Measurements from ENCODE around the gene WDFY4. TPM values are rescaled to one million over a fixed set of nuclear protein-coding genes. Genes with fewer than 3 reads are reported as not detected.

Gene WDFY4
- total and polyA plus RNA-seq, 2 experiments from 2014 or later: 0.14 TPM; not detected in 1

- H3K27me3 Mint-ChIP-seq (ENCODE audit: insufficient read depth, low read depth, poor library complexity): peaks cover 3% of the 10 kb centered on the region
- no peak overlapping the region for H3K4me3 ChIP-seq
- H3K4me1 Mint-ChIP-seq: peaks cover 6% of the 10 kb centered on the region
- H3K9me2 ChIP-seq (ENCODE audit: insufficient read depth): no peaks in the 10 kb centered on the region
- no peak overlapping the region for H3K27ac ChIP-seq (ENCODE audit: low read depth)
- H3K36me3 Mint-ChIP-seq (ENCODE audit: low read depth): no peaks in the 10 kb centered on the region
- no peaks in the 10 kb centered on the region for H3K36me3 ChIP-seq (ENCODE audit: insufficient read depth)
- DNase-seq (ENCODE audit: low spot score) (no peak), ATAC-seq (no peak)
- H4K20me1 ChIP-seq (replicated peaks; ENCODE audit: insufficient read depth): no peaks in the 10 kb centered on the region
- H3K27ac Mint-ChIP-seq: no peak overlapping the region
- no peaks in the 10 kb centered on the region for H3K4me1 ChIP-seq (ENCODE audit: insufficient read depth)
- no peak overlapping the region for H3K4me3 Mint-ChIP-seq
- no peaks in the 10 kb centered on the region for H3K27me3 ChIP-seq (ENCODE audit: insufficient read depth)
- H3K79me2 ChIP-seq (replicated peaks; ENCODE audit: insufficient read depth): no peaks in the 10 kb centered on the region
- H3K4me2 ChIP-seq: no peak overlapping the region
- no peak overlapping the region for H2AFZ ChIP-seq
- no peaks in the 10 kb centered on the region for H3F3A ChIP-seq (replicated peaks; ENCODE audit: low read depth)
- H3K9me3 Mint-ChIP-seq: no peaks in the 10 kb centered on the region; the same call in 2 of the 3 replicates
- TF ChIP-seq ETS1 (IDR thresholded peaks at IDR 0.05) (no peak), ZNF331 (CRISPR knock-in tag; IDR thresholded peaks at IDR 0.05; ENCODE audit: low read depth) (no peak), STAT1 (IDR thresholded peaks at IDR 0.05; ENCODE audit: unreplicated experiment) (no peak), JUNB (IDR thresholded peaks at IDR 0.05; ENCODE audit: unreplicated experiment) (no peak), NANOG (IDR thresholded peaks at IDR 0.05; ENCODE audit: borderline replicate concordance) (no peak), EZH2 (IDR thresholded peaks at IDR 0.05; ENCODE audit: low read depth, unreplicated experiment) (no peak), CREB1 (CRISPR knock-in tag; IDR thresholded peaks at IDR 0.05; ENCODE audit: low read depth) (no peak), ZNF114 (CRISPR knock-in tag; IDR thresholded peaks at IDR 0.05) (no peak), POLR2AphosphoS5 (IDR thresholded peaks at IDR 0.05; ENCODE audit: low read depth) (no peak), CTCF (conservative IDR thresholded peaks at IDR 0.05; ENCODE audit: low read depth in 2 of 2) (no peak), EZH2phosphoT487 (IDR thresholded peaks at IDR 0.05; ENCODE audit: unreplicated experiment) (no peak)
- TF ChIP-seq, protein P1, sequence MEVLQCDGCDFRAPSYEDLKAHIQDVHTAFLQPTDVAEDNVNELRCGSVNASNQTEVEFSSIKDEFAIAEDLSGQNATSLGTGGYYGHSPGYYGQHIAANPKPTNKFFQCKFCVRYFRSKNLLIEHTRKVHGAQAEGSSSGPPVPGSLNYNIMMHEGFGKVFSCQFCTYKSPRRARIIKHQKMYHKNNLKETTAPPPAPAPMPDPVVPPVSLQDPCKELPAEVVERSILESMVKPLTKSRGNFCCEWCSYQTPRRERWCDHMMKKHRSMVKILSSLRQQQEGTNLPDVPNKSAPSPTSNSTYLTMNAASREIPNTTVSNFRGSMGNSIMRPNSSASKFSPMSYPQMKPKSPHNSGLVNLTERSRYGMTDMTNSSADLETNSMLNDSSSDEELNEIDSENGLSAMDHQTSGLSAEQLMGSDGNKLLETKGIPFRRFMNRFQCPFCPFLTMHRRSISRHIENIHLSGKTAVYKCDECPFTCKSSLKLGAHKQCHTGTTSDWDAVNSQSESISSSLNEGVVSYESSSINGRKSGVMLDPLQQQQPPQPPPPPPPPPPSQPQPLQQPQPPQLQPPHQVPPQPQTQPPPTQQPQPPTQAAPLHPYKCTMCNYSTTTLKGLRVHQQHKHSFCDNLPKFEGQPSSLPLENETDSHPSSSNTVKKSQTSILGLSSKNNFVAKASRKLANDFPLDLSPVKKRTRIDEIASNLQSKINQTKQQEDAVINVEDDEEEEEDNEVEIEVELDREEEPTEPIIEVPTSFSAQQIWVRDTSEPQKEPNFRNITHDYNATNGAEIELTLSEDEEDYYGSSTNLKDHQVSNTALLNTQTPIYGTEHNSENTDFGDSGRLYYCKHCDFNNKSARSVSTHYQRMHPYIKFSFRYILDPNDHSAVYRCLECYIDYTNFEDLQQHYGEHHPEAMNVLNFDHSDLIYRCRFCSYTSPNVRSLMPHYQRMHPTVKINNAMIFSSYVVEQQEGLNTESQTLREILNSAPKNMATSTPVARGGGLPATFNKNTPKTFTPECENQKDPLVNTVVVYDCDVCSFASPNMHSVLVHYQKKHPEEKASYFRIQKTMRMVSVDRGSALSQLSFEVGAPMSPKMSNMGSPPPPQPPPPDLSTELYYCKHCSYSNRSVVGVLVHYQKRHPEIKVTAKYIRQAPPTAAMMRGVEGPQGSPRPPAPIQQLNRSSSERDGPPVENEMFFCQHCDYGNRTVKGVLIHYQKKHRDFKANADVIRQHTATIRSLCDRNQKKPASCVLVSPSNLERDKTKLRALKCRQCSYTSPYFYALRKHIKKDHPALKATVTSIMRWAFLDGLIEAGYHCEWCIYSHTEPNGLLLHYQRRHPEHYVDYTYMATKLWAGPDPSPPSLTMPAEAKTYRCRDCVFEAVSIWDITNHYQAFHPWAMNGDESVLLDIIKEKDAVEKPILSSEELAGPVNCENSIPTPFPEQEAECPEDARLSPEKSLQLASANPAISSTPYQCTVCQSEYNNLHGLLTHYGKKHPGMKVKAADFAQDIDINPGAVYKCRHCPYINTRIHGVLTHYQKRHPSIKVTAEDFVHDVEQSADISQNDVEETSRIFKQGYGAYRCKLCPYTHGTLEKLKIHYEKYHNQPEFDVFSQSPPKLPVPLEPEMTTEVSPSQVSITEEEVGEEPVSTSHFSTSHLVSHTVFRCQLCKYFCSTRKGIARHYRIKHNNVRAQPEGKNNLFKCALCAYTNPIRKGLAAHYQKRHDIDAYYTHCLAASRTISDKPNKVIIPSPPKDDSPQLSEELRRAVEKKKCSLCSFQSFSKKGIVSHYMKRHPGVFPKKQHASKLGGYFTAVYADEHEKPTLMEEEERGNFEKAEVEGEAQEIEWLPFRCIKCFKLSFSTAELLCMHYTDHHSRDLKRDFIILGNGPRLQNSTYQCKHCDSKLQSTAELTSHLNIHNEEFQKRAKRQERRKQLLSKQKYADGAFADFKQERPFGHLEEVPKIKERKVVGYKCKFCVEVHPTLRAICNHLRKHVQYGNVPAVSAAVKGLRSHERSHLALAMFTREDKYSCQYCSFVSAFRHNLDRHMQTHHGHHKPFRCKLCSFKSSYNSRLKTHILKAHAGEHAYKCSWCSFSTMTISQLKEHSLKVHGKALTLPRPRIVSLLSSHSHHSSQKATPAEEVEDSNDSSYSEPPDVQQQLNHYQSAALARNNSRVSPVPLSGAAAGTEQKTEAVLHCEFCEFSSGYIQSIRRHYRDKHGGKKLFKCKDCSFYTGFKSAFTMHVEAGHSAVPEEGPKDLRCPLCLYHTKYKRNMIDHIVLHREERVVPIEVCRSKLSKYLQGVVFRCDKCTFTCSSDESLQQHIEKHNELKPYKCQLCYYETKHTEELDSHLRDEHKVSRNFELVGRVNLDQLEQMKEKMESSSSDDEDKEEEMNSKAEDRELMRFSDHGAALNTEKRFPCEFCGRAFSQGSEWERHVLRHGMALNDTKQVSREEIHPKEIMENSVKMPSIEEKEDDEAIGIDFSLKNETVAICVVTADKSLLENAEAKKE (CRISPR knock-in tag; IDR thresholded peaks at IDR 0.05): no peak
- TF ChIP-seq, protein P2, sequence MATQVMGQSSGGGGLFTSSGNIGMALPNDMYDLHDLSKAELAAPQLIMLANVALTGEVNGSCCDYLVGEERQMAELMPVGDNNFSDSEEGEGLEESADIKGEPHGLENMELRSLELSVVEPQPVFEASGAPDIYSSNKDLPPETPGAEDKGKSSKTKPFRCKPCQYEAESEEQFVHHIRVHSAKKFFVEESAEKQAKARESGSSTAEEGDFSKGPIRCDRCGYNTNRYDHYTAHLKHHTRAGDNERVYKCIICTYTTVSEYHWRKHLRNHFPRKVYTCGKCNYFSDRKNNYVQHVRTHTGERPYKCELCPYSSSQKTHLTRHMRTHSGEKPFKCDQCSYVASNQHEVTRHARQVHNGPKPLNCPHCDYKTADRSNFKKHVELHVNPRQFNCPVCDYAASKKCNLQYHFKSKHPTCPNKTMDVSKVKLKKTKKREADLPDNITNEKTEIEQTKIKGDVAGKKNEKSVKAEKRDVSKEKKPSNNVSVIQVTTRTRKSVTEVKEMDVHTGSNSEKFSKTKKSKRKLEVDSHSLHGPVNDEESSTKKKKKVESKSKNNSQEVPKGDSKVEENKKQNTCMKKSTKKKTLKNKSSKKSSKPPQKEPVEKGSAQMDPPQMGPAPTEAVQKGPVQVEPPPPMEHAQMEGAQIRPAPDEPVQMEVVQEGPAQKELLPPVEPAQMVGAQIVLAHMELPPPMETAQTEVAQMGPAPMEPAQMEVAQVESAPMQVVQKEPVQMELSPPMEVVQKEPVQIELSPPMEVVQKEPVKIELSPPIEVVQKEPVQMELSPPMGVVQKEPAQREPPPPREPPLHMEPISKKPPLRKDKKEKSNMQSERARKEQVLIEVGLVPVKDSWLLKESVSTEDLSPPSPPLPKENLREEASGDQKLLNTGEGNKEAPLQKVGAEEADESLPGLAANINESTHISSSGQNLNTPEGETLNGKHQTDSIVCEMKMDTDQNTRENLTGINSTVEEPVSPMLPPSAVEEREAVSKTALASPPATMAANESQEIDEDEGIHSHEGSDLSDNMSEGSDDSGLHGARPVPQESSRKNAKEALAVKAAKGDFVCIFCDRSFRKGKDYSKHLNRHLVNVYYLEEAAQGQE (IDR thresholded peaks at IDR 0.05; ENCODE audit: unreplicated experiment): no peak
These were observed 79.8 kb downstream of the WDFY4 start for GRCh38 chr10:48764486-48764885.
